Gastroesophageal sphincter (tissue), 3 donors: Measurements from ENCODE around the gene GFRAL.
A peak's percentile ranks its signal among the peaks of the same experiment; 100 is the strongest.

Experiments used
- CTCF ChIP-seq, 4 experiments: fragments of 200-600 bp in 2 of 4; fragments of 450-650 bp in 2 of 4; sonication (generic) in 1 of 4; IDR thresholded peaks; one replicate each; pipeline ENCODE4 v1.5.1; 2017 to 2019; ENCODE audit warnings: antibody characterized with exemption in 4 of 4, mild to moderate bottlenecking in 2 of 4, moderate library complexity in 2 of 4
- EP300 ChIP-seq: sonication (generic); formaldehyde crosslinking; IDR thresholded peaks from one replicate; pipeline ENCODE4 v1.6.1; 2017; ENCODE audit warnings: antibody characterized with exemption, mild to moderate bottlenecking
- POLR2A ChIP-seq, 2 donors: fragments of 450-650 bp; IDR thresholded peaks; one replicate each; pipeline ENCODE4 v1.6.1; 2017; ENCODE audit warnings: antibody characterized with exemption in 2 of 2, mild to moderate bottlenecking in 2 of 2, moderate library complexity in 1 of 2
- POLR2AphosphoS5 ChIP-seq: sonication (generic); formaldehyde crosslinking; IDR thresholded peaks from one replicate; pipeline ENCODE4 v1.6.1; 2017; ENCODE audit warnings: antibody characterized with exemption

GRCh38 chr6:55449225-55449624, 122.0 kb downstream of the GFRAL start:
- TF ChIP-seq POLR2AphosphoS5 (no peak), CTCF (IDR thresholded peaks at IDR 0.05) (peak in 1 of 4 experiments; percentile 21), POLR2A (IDR thresholded peaks at IDR 0.05) (no peak), EP300 (no peak)
